Measurements from ENCODE around the gene CREB3. TPM values are rescaled to one million over a fixed set of nuclear protein-coding genes. Genes with fewer than 3 reads are reported as not detected.

Gene CREB3
- total and polyA plus RNA-seq, 2 of the 4 experiments (the other 2 are of a cell fraction), result 60.7 to 106 TPM

DNA sequence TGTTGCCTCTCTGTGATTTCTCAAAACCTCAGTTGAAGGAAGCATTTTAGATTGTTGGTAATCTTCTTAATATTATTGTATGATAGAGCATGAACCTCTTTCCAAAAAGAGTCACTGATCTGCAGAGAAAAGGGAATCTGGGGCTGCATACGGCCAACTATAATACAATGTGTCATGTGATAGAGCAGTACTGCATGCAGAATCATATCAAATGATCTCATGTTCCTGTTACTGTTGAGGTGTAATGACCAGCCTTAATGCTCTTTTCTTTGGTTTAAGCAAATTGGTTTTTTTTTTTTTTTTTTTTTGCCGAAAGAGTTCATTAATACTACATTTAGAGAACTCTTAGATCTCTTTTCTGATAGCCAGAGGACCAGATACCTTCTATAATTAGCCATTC, 34.5 kb downstream of the CREB3 start:
- intact Hi-C loops (cut with micrococcal nuclease), result no loop called here
- no peak overlapping the region for H2AK5ac ChIP-seq (ENCODE audit: low read depth, low read length)
- in situ Hi-C loops (cut with MboI; ENCODE audit: low sequenced_read_pairs), result no loop called here
- H3K9me3 ChIP-seq (ENCODE audit: control insufficient read depth, insufficient read depth, low read length), result no peaks in the 10 kb centered on the region
- H2AK9ac ChIP-seq (replicated peaks; ENCODE audit: low read depth, low read length, poor library complexity), result no peak overlapping the region
- no peak overlapping the region for H2AFZ ChIP-seq (replicated peaks; ENCODE audit: low read length, poor library complexity)
- peaks cover under 1% of the 10 kb centered on the region; the same call in 1 of the 2 replicates for H3K4me1 ChIP-seq (ENCODE audit: control insufficient read depth, insufficient read depth, low read length)
- WGBS, 2 experiments (ENCODE audit: extremely low coverage in 2 of 2, insufficient read length in 1 of 2), result no CpG with 5 or more reads among the region's 2 CpGs
- no peak overlapping the region for H3K18ac ChIP-seq (ENCODE audit: low read depth, low read length)
- no peaks in the 10 kb centered on the region for H3K36me3 ChIP-seq (ENCODE audit: control insufficient read depth, insufficient read depth, low read length)
- no peak for ATAC-seq (ENCODE audit: low read depth)
- ChIA-PET CTCF (no interaction called here), POLR2A (ENCODE audit: unreplicated experiment) (no interaction called here)
- H3K4me2 ChIP-seq (ENCODE audit: low read depth, low read length), result no peak overlapping the region
- no peaks in the 10 kb centered on the region for H3K79me1 ChIP-seq (ENCODE audit: low read depth in 1 of 2, low read length in 2 of 2)
- H3K27ac ChIP-seq (ENCODE audit: insufficient read depth, low read length), result no peak overlapping the region
- DNase-seq, result no peak
- no peak overlapping the region for H2BK120ac ChIP-seq (ENCODE audit: low read depth, low read length)
- H2BK15ac ChIP-seq (ENCODE audit: low read depth, low read length), result no peak overlapping the region
- no peak overlapping the region for H3K56ac ChIP-seq (ENCODE audit: extremely low read depth, insufficient read depth, low read length)
- no peaks in the 10 kb centered on the region for H3K9me1 ChIP-seq (ENCODE audit: insufficient read depth, low read length)
- no peak overlapping the region for H3K14ac ChIP-seq (replicated peaks; ENCODE audit: low read depth, low read length)
- no peak overlapping the region for H4K5ac ChIP-seq (ENCODE audit: low read depth, low read length)
- H3K27me3 ChIP-seq (ENCODE audit: control insufficient read depth, insufficient read depth, low read length), result peaks cover 26% of the 10 kb centered on the region
- TF ChIP-seq FOS (IDR thresholded peaks at IDR 0.05; ENCODE audit: low read depth, low read length) (no peak), SMC3 (IDR thresholded peaks at IDR 0.05; ENCODE audit: low read depth, low read length) (no peak), MAZ (IDR thresholded peaks at IDR 0.05; ENCODE audit: borderline replicate concordance, low read depth, low read length) (no peak), ELK1 (IDR thresholded peaks at IDR 0.05; ENCODE audit: borderline replicate concordance, low read depth, low read length) (no peak), NFE2L2 (IDR thresholded peaks at IDR 0.05; ENCODE audit: low read depth, low read length) (no peak), MXI1 (IDR thresholded peaks at IDR 0.05; ENCODE audit: borderline replicate concordance, low read depth, low read length) (no peak)
- H4K8ac ChIP-seq (ENCODE audit: low read depth in 2 of 2, low read length in 2 of 2), result no peak overlapping the region
- H3K9ac ChIP-seq (ENCODE audit: low read depth, low read length), result no peak overlapping the region
- dilution Hi-C loops (cut with HindIII; ENCODE audit: low sequenced_read_pairs, unreplicated experiment), result no loop called here
- no peak overlapping the region for H2BK20ac ChIP-seq (ENCODE audit: low read depth, low read length)
- no peaks in the 10 kb centered on the region for H4K20me1 ChIP-seq (ENCODE audit: insufficient read depth, low read length)
- H4K91ac ChIP-seq (ENCODE audit: insufficient read depth, low read depth, low read length), result no peak overlapping the region
- no TSS peak for BruUV-seq (replicated peaks)
- H3K23ac ChIP-seq (ENCODE audit: low read depth, low read length), result no peak overlapping the region
- H3K4me3 ChIP-seq (ENCODE audit: insufficient read depth, low read depth, low read length), result no peak overlapping the region
- H2BK5ac ChIP-seq (ENCODE audit: low read depth, low read length, poor library complexity, severe bottlenecking), result no peak overlapping the region
- H3K4ac ChIP-seq (ENCODE audit: low read depth, low read length), result no peak overlapping the region

All from IMR-90 (cell line).